Measurements from ENCODE around the gene CRYZ.
"Not testable (repeated sequence)": the region's sequence is repeated elsewhere in the genome, so short reads cannot be mapped to it uniquely, and the experiment has no call there.

The CRYZ gene

DNA sequence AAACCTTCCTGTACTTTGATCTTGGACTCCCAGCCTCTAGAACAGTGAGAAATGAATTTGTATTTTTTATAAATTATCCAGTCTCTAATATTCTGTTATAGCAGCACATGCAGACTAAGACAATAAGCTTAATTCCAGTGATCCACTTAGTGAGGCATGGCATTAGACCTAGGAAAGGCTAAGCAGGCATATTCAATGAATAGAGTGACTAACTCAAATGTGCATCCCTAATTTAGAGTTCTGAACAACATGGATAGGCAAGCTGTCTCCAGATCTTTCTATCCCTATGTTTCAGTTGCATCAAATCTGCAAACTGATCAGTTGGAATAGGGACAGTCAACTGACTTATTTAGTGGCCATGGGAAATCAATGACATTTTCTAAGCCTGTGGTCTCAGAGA, 54.9 kb downstream of the CRYZ start:
- DNase-seq: no peak

DNA sequence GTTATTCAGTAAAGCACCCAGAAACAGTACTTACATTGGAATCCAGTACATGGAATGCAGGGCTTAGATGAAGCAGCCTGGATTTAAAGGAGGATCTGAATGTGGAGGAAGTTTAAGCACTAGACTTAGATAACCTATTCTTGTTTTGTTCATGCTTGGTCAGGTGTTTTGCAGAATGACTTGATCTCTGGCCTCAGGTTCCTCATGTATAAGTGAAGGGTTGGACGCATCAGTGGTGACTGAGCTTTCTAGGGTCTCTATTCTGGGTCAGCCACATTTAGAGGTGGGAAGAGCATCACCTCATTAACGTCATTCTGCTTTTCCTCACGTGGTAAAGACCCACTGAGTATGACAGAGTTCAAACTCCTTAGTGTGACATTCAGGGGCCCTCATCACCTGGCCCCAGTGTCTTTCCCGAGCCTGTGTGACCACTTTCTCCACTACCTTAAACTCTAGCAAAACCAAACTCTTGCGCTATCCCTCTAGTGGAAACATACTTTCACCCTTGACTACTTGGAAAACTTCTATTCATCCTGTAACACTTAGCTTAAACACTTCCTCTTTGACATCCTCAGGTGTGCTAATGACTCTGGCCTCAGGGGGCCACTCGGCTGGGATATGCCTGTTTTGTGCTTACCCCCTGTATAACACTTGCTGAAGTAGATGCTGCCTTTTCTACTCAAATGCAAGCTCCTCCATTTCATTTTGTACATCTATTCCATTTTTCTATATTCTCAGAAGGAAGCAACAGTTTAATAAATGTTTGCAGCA, 58.4 kb downstream of the CRYZ start:
- no peak for DNase-seq

DNA sequence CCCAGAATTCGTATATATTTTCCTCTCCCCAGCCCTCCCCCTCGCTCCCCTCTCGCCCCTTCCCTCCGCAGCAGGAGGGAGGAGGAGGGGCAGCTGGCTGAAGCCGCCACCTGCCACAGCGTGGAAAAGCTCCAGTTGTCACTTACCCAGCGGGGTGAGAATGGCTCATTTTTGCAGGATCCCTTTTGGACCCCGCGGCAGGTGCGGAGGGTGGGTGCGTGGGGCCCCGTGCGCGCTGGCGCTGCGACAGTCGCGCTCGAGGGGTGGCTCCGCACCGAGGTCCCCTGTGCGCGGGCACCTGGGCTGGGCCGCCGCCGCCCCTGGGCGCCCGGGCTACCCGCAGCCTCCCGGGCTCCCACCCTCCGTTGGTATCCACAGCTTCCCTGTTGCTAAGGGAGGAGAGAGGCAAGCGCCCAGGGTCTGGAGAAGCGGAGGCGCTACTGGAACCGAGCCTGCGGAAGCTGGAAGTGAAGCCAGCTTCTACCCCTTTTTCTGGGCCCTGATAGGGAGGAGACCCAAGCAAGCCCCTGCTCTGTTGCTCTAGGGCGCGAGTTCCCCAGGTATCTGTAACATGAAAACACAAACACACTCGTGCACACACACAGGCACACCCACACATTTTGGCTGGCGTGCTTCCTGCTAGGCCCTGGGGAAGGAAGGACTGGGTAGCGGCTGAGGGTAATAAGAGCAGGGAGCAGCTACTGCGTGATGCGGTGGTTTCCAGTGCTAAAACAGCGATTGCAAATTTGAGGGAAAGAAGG, 59.3 kb downstream of the CRYZ start, which contains the start of gene ERICH3:
Gene ERICH3, minus strand, starts transcription at position 442 of the 761 bp plus-strand sequence. Its CDS starts 273 bp downstream, at position 169.
- DNase-seq: peak; percentile 42

- DNase-seq: not testable (repeated sequence)
Measured at GRCh38 chr1:74670866-74671265, 62.0 kb downstream of the CRYZ start.

All from NCI-H2171 (cell line).